Measurements from ENCODE around the gene SIN3A.

SIN3A gene

DNA sequence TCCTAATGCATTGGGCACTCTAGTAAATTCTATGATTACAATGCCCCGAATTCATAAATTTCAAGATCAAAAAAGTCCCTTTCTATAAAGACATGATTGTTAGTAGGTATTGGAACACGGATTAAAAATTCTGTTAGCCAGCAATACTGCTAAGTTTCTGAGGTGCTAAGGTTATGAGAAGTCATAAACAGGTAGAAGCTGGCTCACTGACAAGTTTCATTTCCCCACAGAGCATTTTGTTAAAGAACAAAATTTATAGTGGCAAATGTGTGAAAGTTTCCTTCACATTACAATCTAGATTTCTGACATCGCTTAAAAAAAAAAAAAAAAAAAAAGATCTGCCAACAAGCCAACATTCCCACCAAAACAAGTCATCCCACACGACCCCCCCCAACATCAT is 70.7 kb downstream of the SIN3A start:
- no peak for DNase-seq (ENCODE audit: low read depth)

DNA sequence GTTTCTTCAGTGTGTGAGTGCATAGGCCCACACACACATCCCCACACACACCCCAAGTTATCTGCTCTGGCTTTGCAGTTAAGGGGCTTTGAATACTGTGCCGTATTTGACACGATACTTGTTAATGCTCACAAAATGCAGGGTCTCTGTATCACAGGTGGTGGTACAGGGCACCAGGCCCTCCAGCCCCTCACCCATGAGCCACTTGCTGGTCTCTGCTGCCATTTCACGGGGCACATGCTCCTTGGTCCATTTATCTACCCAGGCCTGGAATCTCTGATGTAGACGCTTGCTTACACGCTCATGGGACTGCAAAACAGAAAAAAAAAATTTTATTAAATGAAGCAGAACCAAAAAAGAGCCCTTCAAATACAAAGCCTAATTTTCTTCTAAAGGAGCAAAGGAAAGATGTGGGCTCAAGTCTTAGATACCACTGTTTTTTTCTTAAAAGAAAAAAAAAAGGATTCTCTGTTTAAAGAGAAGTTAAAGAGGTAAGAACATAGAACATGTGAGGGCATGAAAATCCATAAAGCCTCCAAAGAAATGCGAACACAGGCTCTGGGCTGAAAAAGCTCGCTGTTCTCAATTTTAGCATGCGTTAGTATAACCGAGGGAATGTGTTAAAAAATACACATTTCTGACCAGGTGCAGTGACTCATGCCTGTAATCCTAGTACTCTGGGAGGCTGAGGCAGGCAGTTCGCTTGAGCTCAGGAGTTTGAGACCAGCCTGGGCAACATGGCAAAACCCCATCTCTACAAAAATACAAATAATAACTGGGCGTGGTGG is 79.4 kb downstream of the SIN3A start:
- DNase-seq (ENCODE audit: low read depth) = peak; percentile 21

DNA sequence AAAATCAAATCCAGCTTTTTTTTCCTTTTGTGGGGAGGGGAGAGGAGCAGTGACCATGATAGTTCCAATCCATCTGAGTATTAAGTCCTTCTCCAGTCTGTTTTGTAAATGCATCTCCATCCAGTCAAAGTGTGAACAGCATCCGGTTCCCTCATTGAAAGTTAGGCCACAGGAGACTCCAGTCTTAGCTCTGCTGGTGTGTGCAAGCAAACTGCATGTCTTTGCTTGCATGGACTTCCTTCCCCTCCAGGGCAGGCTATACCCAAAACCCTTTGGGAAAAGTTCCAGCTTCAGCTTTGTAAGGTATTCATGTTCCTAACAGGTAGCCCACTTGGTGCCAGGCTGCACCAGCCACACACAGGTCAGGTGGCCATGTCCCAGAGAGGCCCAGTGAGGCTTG is 80.0 kb downstream of the SIN3A start:
- no peak for DNase-seq (ENCODE audit: low read depth)

DNA sequence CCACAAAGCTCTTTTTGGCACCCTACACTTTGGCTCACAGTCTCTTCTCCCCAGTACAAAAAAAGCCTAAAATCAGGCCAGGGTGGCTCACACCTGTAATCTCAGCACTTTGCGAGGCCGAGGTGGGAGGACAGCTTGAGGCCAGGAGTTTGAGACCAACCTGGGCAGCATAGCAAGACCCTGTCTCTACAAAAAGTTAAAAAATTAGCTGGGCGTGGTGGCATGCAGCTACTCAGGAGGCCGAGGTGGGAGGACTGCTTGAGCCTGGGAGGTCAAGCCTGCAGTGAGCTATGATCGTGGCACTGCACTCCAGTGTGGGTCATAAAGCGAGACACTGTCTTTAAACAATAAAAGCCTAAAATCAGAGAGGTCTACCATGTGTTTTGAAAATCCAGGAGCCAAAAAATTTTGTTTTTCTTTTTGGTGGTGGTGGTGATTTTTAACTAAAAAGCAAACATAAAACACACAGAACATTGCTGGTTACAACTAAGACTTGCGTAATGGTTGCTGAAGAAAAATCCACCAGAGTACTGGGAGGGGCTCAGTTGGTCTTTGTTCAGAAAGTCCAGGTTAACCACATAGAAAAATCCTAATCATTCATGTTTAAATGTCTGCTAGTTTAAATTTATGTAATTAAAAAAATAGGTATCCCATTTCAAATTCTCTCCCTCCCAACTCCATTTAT is 81.5 kb downstream of the SIN3A start:
- no peak for DNase-seq (ENCODE audit: low read depth)

DNA sequence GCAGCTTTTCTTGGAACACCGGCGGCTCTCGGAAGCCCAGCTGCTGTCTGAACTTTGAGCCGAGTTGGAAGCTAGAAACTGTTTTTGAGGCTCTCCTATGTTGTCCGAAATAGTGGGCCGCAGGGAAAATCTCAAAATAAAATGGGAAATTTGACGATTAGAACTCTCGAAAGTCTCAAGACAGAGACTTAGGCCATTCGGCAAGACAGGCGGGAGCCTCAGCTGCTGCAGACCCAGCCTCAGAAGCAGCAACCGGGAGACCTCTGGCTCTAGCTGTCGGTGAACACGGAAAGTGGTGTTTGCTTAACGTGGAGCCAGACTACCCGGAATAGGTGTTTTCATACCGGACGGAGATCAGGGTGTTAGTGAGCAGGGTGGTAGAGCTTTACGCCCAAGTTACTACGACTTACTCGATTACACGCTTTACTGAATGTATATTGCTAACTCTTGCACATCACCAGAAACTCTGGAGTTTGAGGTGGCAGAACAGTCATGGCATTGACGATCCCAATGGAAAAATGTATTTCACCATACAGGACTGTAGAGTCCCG is 82.7 kb downstream of the SIN3A start:
- no peak for DNase-seq (ENCODE audit: low read depth)

DNA sequence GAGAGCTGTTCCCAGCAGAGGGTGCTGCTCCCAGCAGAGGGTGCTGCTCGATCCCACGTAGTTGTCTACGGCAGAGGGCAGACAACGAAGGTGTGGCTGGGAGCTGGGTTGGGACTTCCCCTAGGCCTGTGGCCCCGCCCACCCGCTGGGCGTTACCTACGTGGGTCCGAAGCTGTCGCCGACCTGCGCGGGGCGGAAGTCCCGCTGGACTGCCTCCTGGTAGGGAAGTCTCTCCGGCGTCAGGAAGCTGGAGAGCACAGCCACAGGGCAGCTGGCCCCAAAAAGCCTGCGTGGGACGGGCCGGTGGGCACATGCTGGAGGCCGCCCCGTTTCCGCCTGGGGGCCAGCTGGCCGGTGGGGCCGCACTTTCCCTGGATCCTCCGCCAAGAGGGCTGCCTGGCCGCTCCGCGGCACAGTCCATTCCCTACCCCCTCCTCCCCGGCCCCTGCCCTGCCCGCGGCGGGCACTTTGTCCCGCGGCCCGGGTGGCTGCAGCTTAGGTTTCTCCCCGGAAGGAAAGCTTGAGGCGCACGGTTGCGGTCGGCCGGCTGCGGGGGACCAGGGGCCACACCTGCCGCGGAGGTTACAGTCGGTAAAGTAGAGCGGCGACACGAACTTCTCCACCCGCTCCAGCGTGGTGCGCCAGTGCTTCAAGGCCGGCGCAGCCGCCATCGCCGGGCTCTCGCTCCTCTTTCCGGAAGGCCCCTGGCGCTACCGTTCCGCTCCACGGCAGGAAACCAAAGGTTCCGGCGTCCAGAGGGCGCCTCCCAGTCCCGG is 83.4 kb downstream of the SIN3A start, which contains the start of gene MAN2C1:
Gene MAN2C1 (minus strand): TSS at position 695 of the 776 bp plus-strand sequence. CDS start 24 bp downstream, at position 671.
- DNase-seq (ENCODE audit: low read depth) = peak; percentile 96

DNA sequence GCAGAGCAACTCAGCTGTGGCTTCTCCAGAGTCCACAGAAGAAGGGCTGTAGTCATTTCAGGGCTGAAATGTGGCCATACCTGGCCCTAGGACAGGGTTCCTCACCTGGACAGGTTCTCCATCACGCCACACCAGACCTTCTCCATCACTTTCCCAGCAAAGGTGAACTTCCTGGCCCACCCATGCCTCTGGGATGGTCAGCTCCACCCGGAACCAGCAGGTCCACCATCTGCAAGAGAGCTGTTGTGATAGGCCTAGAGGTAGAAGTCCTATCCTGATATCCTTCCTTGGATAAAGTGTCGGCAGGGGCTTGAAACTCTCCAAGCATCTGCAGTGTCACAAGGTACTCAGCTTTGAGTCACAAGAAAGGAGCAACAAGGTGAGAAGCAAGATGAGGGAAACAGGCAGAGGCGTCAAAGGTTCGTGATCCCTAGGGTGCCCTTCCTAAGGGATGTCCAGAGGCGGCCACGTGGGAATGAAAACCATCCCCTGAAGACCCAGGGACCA is 84.0 kb downstream of the SIN3A start:
- DNase-seq (ENCODE audit: low read depth) = no peak

DNA sequence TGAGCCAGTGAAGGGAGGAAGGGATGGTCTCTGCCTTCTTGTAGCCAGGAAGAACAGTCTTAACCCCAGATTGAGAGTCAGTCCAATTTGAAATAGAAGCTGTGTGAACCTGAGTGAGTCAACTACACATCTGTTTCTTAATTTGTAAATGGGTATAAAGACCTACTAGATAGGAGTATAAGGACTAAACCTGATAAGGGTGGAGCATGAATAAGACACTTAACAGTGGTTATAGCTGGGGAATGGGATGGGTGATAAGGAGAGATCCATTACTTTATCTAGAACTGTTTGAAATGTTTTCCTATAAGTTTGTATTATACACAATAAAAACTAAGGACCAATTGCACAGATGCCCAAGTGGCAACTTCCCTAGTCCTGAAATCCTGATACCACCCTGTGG is 84.5 kb downstream of the SIN3A start:
- DNase-seq (ENCODE audit: low read depth) = no peak

DNA sequence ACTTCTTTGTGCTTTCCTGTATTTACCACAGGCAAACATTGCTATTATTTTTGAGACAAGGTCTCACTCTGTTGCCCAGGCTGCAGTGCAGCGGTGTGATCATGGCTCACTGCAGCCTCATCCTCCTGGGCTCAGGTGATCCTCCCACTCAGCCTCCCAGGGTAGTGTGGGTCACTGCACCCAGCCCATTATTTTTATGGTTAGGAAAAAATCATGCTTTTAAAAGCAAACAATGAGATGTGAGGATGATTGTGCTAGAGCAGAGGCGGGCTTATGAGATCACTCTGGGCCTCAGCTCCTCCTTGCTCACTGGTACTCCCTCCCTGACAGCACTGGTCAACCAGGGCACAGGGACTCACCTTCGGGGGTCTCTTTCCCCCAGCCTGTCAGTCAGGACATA is 85.3 kb downstream of the SIN3A start:
- no peak for DNase-seq (ENCODE audit: low read depth)

DNA sequence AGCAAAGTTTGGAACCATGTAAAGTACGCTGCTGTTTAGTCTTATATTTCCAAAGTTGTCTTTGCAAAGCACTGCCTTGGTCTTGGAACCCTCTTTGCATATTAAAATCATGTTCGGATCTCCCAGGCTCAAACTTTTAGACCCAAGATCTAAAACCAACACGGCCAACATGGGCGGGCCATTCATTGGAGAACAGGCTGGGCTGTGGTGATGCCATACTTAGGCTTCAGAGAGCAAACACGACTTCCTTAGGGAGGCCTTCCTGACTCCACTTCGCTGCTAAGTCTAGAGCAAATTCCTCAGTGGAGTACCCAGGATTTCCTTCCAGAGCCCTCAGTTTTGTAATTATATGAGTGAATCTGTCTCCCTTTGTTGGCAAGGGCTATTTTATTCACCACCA is 86.6 kb downstream of the SIN3A start:
- no peak for DNase-seq (ENCODE audit: low read depth)

DNA sequence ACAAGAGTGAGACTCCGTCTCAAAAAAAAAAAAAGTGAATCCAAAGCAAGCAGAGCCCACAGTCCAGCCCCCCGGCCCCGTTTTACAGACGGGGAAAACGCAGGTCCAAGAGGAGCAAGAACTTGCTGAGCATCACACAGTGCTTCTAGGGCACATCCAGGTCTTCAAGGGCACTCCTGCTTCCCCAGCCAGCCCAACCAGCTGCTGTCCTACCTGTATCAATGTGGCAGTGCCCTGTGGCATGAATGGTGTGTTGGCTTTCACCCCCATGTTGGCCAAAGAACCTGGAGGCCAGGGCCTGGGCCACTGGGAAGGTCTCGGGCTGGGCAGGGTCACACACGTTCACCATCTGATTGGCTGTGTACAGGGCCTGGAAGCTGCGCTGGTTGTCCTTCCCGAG is 87.7 kb downstream of the SIN3A start:
- no peak for DNase-seq (ENCODE audit: low read depth)

DNA sequence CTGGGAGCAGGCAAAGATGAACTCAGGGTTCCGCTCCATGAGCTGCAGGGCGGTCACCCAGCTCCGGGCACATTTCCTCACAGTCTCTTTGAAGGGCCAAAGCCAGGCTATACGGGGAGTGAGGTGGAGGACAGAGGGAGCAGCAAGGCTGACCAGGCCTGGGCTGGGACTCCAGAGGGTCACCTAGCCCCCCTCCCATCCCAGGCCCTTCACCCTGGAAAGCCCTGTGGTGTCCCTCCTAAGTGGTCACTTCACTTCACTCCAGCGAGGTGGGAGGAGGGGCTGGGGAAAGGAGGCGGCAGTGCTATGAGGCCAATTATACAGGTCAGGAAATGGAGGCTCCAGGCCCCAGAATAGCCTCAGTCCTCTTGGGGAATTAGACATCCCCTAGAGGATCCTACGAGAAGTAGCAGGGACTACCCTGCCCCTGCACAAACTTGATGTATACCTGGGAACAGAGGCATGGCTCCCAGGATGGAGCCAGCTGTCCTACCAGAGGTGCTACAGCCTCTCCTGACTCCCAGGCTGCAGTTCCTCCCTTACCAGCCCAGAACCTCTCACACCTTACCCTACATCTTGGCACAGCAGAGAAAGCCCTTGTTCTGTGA is 88.7 kb downstream of the SIN3A start:
- DNase-seq (ENCODE audit: low read depth) = no peak

DNA sequence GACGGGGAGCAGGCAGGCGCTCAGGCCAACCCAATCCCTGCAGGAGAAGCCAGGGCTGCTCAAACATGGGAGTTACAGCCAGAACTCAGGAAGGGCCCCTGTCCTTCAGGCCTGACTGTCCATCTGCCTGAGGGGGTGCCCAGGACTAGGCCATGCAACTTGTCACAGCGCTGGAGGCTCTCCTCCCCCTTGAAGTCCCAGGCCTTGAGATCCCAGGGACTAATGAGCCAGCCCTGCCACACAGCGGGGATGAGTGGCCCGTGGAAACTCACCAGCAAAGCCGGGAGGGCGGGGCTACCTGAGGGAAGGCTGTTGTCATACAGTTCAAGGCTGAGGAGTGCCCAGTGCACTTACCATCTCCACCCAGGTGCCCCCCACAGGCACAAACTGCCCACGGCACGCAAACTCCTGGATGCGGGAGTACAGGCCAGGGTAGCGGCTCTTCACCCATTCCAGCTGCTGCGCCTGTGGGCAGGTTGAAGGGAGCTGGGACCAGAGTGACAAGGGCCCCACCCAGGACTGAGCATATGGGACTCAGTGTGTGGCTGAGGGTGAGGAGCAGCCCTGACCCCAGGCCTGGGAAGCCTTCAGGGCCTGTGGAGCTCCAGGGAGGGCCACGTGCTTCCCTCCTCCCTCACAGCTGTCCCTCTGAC is 89.4 kb downstream of the SIN3A start:
- no peak for DNase-seq (ENCODE audit: low read depth)

DNA sequence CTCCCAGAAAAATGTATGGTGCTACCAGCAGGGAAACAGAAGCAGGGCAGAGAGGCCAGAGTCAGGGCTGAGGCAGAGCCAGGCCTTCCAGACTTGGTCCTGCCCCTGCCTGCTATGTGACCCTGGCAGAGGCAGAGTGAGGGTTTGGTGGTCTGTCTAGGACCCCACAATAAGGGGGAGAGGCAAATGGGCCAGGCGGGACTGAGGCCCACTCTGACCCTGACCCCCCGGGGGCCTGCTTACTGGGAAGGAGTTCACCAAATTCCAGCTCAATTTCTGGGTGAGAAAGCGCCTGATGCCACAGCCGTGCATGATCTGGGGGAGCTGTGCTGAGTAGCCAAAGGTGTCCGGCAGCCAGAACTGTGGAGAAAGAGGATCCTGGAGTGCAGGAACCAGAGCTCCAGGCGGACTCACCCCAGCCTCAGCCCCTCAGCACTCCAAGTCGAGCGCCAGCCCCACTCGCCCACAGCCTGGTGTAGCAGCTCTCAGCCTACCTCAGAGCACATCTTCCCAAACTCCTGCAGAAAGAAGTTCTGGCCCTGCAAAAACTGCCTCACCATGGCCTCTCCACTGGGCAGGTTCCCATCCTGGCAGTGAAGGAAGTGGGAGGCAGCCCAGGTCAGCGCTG is 90.0 kb downstream of the SIN3A start:
- DNase-seq (ENCODE audit: low read depth) = no peak

DNA sequence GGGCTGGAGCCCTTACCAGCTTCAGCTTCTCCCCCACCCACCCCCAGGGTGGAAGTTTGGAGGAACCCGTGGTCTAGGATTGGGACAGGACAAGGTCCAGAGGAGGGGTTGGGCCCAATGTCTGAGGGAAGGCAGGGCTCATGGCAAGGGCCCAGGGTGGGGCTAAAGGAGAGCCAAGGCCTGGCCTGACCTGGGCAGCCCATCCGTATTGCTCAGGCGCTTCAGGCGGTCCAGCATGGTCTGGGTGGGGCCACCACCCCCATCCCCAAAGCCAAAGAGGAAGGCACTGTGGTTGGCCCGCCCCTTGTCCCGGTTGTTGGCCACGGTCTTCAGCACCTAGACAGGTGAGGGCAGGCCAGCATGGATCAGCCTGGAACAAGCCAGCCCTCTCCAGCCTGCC is 90.6 kb downstream of the SIN3A start:
- no peak for DNase-seq (ENCODE audit: low read depth)

DNA sequence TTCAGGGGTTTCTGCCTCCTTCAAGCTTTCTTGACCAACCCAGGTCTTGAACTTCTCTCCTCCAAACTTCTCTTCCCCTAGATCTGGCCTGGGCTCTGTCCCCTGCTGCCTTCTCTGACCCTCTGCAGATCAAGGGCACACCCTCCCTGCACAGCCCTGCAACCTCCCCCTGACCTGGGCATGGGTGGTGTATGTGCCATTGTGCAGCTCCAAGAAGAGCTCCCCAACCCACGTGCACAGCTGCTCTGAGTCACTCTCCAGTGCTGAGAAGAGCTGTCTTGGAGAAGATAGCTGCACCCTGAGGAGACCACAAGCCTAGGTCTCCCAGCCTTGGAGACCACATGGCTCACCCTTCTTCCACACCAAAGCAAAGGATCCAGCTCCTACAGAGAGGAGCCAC is 91.1 kb downstream of the SIN3A start:
- DNase-seq (ENCODE audit: low read depth) = no peak

DNA sequence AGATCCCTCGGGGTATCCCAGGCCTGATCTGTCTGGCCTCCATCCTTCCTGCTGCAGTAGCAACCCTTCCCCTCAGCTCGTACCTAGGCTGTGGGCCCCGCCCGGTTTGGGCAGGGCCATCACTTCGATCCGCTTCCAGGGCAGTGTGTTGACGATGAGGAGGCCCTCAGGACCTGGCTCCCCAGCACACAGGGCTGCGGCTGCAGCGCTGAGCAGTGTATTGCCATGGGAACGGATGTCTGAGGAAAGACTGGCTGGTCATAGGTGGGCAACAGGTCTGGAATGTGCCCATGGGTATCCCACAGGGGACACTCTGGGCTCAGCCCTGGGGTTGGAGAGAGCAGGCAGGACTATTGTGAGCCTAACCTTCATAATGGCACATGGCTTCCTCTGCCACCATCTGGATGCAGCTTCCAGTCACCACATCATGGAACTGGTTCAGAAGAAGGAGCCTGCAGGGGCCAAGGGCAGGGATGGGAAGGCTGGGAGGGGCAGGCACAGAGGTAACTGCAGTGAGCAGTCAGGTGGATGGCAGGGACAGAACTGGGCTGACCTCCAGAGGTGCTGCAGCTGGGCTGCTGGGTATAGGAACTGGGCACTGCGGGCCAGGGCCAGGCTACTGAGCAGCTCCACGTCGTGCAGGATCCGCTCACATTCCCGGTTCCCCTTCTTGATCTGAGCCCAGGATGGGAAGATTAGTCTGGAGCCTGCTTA is 91.8 kb downstream of the SIN3A start:
- DNase-seq (ENCODE audit: low read depth) = no peak

DNA sequence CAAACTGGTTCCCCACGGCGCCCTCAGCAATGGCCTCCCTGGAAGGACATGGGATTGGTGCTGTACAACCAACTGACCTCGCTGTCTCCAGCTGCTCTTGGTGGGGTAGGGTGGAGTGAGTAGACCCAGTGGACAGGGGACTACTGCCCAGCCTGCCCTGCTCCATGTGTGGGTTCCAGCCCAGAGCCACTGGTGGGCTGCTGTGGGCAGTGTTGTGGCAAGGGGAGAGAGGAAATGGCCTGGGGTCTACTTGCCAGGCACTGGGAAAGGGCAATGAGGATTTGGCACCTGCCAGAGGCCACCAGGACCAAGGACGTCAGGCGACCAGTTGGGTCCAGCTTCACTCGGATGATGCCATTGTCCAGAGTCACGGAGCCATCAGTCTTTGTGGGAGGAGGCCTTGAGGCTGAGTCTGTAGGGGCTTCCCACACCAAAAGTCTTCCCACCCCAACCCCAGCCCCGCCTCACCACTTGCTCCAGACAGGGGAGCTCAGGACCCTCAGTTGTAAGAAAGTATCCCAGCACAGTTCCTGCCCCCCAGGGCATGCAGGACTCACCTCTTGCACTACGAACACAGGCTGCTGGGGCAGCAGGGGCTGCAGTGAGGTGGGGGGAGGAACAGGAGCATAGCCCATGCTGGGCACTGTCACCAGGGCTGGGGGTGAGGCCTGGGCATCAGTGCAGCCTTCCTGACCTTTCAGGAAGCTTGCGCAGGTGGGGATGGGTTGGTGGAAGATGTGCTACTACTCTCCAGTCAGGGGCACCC is 92.5 kb downstream of the SIN3A start:
- DNase-seq (ENCODE audit: low read depth) = no peak

DNA sequence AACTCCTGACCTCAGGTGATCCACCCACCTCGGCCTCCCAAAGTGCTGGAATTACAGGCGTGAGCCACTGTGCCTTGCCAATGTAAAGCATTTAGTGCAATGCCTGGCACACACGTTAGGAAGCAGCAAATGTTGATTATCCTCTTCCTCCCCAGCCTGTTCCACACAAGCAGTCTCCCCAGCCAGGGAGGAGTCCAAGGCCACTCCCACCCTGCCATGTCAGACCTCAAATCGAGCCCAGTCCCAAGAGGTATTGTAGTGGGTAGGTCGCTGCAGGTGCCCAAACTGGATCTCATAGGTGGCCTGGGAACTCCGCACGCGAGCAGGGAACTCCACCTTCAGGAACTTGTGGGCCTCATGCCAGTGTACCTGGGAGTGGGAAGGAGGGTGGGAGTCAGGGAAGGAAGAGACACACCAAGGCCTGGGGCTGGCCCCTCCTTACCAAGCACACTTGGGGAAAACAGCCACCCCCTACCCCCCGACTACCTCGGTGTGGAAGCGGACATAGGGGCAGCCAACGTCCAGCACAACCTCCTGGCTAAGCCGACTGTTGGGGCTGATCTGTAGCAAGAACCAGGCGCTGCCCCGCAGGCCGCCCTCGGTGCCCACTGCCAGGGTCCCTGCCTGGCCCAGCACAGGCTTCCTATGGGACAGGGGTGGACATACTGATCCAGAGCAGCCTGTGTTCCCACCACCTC is 93.4 kb downstream of the SIN3A start:
- no peak for DNase-seq (ENCODE audit: low read depth)
